Measurements from ENCODE around the gene ASCC1.
"Not testable (repeated sequence)": the region's sequence is repeated elsewhere in the genome, so short reads cannot be mapped to it uniquely, and the experiment has no call there.

Gene ASCC1

DNA sequence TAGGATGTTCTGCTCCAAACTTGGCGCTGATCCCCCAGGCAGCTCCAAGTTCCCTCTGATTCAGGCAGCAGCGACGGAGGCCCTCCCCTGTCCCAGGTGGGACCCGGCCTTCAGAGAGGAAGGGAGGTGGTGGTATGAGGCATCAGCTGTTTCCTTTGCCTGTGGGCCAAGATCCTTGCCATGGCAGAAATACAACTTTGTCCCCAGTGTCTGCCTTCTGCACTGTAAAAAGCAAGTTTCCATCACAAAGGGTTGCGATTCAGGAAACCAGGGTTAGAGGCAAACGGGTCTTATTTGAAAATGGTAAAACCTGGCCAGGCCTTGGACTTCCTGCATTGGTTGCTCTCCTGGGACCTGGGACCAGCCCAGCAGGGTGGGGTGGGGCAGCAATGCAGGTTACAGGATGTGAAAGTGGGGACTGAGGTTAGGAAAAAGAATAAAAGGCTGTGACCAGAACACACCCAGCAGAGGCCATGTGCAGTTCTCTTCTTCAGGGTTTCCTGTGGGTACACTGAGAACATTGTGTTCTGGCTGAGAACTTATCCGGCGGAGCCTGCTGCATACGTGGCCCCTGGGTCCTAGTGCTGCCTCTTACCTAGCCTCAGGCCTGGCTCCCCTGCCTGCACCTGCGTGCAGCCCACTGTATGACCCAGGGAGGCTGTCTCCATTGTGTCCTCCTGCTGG, 32.5 kb upstream of the ASCC1 start:
- DNase-seq: no peak

DNA sequence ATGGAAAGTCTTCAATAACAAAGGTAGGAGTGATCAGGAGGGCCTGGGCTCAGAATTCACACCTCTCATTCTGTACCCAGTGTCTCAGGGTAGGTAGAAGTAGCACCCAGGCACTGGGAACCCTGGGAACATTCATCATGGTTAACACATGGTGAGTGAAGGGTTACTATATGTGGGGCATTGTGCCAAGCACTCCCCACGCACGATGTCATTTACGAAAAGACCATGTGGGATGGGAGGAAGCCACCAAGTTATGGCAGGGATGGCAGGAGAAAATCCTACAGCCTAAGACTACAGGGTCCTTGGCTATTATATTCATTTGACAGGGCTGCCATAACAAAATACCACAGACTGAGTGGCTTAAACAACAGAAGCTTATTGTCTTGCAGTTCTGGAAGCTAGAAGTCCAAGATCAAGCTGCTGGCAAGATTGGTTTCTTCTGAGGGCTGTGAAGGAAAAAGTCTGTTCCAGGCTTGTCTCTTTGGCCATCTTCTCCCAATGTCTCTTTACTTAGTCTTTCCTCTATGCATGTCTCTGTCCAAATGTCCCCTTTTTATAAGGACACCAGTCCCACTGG, 30.0 kb upstream of the ASCC1 start:
- DNase-seq: no peak

DNA sequence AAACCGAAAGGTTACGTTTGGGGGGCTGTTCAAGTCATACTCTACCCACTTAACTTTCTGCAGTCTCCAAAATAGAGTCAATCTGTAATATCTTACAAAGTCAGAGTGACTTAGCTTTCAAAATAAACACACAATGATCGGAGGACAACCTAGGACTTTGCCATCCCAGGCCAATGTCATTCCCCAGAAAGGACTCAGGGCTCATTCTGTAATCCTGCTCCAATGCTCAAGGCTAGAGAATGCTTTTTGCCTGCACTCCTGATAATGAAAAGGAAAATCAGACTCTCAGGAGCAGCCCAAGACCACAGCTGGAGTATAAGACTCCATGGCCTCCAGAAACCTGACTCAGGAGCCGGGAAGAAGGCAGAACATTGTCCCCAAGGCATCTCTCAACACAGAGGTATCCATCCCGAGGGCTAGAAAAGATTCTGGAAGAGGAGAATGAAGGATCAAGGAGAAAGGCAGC, 28.5 kb upstream of the ASCC1 start:
- DNase-seq: no peak

DNA sequence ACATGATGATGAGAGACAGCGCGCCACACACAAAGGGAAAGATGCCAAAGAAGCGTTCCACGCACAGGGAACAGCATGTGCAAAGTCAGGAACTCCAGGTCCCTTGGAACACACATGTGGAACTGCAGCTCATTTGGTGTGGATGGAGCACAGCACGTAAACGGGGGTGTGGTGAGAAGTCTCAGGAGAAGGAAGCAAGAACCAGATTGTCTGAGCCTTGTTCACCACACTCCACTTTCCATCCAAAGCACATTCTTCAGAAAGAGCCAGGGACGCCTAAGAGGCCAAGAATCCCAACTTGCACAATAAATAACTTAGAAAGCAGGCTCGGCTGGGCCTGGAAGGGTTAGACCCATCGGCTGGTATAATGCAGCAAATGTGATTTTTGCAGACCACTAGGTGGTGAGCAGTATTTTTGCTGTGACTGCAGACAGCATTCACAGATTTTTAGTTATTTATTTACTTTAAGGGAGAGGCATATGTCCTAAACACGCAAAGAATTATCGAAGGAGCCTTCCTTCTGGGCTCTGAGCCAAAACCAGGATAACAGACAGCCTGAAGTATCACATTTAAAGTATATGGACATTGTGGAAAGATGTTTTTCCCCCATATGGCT, 27.9 kb upstream of the ASCC1 start:
- DNase-seq: peak; percentile 82

DNA sequence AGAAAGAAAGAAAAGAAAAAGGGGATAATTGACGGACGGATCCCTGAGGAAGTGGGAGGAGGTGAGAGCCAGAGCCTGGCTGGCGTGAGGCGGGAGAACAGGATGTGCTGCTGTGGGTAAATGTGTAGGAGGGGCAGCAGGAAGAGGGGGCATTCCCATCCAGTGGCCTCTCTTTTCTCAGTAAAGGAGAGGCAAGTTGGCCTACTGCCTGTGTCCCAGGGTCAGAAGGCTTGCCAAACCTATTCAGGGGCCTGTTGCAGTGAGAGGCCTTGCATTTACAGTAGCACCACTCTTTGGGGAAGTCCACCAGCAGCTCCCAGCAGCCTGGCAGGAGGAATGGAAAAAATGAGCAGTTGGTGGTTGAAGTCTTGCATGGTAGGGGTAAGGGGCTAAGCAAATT, 26.6 kb upstream of the ASCC1 start:
- no peak for DNase-seq

DNA sequence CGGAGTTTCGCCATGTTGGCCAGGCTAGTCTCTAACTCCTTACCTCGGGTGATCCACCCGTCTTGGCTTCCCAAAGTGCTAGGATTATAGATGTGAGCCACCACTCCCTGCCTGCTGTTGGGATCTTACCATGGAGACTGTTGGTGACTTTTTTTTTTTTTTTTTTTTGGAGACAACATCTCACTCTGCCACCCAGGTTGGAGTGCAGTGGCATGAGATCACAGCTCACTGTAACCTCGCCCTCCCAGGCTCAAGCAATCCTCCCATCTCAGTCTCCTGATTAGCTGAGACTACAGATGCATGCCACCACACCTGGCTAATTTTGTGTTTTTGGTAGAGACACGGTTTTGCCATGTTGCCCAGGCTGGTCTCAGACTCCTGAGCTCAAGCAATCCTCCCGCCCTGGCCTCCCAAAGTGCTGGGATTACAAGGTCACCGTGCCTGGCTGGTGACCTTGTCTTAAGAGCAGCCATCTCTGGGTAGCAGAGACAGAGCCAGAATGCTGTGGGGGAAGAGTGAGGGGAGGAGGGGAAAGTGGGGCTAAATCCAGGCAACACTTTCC, 25.7 kb upstream of the ASCC1 start:
- no peak for DNase-seq

DNA sequence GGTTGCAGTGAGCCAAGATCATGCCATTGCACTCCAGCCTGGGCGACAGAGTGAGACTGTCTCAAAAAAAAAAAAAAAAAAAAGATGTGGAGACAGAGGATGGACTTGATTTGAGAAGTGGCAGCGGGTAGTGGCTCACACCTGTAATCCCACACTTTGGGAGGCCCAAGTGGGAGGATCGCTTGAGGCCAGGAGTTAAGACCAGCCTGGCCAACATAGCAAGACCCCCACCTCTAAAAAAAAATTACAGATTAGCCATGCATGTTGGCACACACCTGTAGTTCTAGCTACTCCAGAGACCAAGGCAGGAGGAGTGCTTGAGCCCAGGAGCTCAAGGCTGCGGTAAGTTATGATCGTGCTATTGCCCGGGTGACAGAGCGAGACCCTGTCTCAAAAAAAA, 24.3 kb upstream of the ASCC1 start:
- no peak for DNase-seq

DNA sequence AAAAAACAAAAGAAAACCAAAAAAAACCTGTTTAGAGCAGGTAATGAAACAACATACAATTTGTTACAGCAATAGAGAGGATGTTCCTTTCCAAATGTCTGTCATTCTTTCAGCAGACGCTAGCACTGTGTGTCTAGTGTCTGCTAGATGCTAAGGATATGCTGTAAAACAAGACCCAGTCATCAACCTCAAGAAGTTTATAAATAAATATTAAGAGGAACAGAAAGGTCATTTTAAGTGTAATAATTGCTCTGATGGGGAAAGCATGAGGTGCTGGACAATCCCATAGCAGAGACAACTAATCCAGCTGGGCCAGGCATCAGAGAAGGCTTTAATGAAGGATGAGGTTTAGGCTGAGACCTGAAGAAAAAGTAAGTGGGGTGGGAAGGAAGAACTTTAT, 23.3 kb upstream of the ASCC1 start:
- no peak for DNase-seq

DNA sequence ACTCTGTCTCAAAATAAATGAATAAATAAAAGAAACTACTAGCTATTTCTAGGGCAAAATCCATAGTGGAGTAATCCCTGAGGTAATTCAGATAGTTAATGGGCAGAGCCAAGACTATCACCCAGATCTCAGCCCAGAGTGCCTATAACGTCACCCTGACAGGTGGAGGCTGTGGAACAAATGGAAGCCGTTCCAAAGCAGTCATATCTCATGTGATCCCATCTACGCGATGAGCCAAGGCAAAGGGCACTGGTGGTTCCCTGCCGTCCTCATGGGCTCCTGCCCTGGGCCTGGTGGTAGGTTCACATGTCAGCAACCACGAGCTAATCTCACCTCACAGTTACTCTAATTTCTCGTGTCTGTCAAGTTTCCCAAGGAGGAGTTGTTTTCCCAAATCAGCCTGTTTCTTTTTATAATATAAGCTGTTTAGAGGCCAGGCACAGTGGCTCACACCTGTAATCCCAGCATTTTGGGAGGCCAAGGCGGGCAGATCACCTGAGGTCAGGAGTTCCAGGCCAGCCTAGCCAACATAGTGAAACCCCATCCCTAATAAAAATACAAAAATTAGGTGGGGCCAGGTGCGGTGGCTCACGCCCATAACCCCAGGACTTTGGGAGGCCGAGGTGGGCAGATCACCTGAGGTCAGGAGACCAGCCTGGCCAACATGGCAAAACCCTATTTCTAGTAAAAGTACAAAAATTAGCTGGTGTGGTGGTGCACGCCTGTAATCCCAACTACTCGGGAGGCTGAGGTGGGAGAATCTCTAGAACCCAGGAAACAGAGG, 22.5 kb upstream of the ASCC1 start:
- no peak for DNase-seq

DNA sequence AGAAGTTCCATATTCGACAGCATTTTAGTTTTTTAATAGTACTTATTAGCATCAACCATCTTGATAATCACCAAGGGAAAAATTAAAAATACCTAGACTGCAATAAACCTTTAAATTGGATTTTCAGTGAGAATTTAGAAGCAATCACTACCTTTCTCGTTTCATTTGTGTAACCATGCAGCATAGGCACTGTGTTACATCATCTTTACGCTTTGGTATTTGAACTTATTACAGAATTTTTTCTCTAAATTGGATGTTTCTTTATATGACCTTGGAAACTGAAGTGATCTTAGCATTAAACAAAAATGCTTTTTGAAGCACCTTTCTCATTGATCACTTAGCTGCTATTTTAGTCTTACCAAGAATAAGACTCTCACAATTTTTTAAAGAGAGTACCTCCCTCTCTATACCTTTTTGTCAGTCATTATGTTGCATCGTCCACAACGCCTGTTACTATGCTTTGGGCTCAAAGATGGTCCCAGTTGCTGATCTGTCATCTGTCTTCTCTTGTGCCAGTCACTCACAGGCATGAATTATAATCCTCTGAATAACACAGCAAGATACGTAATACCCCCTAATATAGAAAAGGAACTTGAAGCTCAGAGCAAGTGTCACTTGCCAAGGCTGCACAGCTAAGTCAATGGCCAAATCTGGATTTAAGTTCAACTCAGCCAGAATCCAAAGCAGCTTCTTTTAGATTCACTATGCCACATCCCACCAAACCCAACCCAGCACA, 19.6 kb upstream of the ASCC1 start:
- DNase-seq: no peak

DNA sequence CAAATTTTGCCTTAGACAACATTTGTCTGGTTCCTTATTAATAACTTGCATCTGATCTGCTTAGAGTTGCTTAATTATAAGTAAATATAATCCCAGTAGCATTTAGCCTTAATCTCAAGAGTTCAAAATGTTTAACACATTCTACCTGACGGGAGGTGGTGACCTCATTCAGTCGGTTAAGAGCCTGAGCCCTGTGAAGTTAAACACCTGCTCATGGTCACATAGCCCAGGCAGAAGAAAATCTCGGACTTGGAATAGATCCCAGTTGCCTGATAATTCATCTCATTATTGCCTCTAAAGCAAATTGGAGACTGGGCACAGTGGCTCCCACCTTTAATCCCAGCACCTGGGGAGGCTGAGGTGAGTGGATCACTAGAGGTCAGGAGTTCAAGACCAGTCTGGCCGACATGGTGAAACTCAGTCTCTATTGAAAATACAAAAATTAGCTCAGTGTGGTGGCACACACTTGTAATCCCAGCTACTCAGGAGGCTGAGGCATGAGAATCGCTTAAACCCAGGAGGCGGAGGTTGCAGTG, 18.6 kb upstream of the ASCC1 start:
- DNase-seq: no peak

DNA sequence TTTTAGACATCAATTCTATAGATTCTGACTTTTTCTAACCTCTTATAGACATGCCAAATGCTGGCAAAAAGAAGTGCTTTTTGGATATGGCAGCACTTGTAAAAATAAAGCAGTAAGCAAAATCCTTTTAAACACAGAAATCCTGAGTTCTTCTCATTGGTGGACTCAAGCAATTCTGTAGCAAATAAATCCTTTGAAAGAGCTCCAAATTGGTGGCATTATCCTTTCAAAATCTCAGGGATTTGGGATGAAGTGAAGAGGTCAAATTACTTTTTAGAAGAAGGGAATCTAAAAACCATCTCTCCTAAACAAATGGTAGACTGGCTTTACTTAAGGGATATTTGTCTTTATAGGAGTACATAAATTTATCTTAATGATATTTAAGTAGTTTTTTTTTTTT, 17.5 kb upstream of the ASCC1 start:
- no peak for DNase-seq

DNA sequence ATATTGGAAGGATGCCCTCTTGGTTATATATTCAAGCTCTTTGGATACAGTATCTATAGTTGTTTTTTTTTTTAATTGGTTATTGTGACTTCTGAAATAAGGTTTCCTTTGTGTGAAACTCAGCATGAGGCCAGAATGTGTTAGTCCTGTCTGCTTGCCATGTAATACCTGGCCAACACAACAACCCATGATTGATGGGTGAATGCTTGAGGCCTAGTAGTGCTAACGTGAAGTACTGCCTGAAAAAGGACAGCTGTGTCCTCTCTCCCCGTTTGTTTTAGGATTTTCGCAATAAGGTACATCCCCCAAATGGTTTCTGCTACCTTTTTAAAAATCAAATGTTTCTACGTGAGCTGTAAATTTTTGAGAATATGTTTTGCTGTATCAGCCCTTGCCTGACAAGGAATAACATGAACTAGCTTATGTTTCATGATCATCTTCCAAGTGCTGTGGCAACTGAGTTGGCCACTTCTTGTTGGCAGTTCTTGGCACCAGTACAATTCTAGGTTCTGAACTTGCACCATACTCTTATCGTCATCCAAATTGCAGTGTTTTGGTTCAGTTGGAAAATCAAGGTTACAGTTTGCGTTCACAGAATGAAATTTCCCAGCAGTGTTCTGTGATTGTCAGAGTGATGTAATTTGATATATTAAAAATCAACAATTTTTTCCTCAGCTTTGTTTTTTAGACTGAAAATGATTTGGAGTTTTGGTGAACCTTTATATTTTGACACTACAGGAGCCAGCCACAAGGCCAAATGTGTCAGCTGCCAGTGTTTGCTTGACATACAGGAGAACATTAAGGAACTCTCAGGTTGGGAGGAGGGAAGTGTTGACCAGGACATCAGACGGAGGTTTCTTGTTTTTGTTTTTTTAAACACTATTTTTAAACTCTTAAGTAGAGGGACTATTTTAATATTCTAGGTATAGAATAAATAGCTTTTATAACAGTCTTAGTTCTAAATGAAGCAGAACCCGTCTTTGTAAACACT, 13.5 kb upstream of the ASCC1 start:
- no peak for DNase-seq

DNA sequence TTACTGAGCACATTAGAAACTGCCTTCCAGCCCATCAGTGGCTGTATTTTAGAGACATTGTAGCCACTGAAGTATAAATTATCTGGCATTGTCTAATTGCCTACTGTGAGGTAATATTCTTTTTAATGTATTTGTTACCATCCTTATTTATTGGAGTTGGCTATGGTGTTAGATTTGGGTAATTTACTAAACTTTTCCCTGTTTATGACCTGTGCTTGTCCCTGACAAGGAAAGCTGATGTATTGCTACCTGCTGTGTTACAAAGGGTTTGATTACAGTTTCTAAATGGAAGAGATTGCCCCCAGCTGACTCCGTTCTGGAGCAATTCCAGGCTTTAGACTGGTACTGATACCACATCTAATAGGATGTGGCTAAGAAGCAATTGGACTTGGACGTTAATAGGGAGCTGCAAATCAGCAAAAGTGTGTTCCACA, 12.3 kb upstream of the ASCC1 start:
- DNase-seq: no peak

DNA sequence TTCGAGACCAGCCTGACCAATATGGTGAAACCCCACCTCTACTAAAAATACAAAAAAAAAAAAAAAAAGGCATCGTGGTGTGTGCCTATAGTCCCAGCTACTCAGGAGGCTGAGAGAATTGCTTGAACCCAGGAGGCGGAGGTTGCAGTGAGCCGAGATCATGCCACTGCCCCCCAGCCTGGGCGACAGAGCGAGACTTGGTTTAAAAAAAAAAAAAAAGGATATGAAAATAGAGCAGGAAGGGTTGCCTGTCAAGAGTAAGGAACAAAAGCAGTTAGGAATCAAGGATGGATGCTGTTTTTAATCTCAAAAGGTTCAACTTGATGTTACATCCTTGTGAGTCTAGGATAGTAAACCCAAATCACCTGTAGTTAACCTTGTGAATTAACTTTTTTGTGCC, 11.8 kb upstream of the ASCC1 start:
- no peak for DNase-seq

DNA sequence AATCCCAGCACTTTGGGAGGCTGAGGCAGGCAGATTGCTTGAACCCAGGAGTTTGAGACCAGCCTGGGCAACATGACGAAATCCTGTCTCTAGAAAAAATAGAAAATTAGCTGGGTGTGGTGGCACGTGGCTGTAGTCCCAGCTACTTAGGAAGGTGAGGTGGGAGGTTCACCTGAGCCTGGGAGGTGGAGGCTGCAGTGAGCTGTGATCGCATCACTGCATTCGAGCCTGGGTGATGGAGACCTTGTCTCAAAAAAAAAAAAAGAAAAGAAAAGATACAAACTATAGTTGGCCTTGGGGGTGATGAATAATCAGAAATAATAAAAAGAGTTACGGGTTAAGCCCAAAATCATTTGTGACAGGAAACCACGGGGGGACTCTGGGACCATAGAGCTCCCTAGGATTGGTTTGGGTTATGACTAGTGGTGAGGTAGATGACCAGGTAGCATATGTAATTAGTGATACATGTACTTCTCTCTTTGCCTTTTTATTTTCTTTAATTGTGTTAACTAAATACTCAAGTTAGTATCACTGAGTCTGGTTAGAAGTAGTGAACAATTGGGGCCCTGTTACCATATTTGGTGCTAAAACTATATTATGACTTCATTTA, 10.4 kb upstream of the ASCC1 start:
- DNase-seq: no peak

DNA sequence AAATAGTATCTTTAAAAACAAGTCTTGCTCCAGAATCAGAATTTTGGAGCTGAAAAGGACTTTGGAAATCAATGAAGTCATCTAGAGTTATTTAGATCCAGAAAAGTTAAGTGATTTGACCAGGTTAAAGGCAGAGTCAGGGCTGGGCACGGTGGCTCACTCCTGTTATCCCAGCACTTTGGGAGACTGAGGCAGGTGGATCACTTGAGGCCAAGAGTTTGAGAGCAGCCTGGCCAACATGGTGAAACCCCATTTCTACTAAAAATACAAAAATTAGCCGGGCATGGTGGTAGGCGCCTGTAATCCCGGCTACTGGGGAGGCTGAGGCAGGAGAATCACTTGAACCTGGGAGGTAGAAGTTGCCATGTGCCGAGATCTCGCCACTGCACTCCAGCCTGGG, 8.1 kb upstream of the ASCC1 start:
- DNase-seq: not testable (repeated sequence)

DNA sequence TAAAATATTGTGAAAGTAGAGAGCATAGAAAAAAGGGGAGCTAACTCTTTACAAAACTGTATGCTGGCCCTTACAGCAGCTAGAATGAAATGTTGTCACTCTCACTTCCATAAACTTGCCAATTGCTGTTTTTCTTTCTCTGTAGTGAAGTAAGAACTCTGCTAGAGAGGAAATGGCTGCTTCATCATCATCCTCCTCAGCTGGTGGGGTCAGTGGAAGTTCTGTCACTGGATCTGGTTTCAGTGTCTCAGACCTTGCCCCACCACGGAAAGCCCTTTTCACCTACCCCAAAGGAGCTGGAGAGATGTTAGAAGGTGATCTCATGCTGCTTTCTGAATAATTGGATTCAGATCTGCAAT, 7.6 kb upstream of the ASCC1 start:
- DNase-seq: no peak

DNA sequence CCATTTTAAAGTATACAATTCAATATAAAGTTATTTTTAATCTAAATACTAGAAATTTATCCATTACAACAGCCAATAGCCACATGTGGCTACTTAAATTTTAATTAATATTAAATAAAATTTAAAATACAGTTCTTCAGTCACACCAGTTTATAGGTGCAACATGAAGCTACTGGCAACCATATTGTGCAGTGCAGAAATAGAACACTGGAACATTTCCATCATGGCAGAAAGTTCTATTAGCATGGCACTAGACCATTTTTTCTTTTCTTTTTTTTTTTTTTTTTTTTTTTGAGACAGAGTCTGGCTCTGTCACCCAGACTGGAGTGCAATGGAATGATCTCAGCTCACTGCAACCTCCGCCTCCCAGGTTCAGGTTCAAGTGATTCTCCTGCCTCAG, 5.2 kb upstream of the ASCC1 start:
- DNase-seq: no peak

DNA sequence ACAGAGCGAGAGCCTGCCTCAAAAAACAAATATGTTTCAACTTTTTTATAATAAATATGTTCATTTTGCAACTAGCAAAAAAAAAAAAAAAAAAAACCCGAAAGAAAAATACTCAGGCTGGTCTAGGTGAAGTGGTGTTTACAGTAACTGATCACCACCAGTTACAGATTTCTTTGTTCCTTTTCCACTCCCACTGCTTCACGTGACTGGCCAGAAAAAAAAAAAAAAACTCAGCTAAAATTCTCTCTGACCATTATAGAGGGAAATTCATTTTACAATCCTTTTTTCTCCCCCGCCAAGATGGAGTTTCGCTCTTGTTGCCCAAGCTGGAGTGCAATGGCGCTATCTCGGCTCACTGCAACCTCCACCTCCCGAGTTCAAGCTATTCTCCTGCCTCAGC, 4.6 kb upstream of the ASCC1 start:
- no peak for DNase-seq

All from amniotic stem cell (primary cell).